Gastroesophageal sphincter (tissue), 4 donors: ENCODE results near the gene ITPRIPL2. TPM values are rescaled to one million over a fixed set of nuclear protein-coding genes. Genes with fewer than 3 reads are reported as not detected.
A peak's percentile ranks its signal among the peaks of the same experiment; 100 is the strongest.

Experiments used
- ATAC-seq: fragments of 150-250 bp; one replicate; pipeline ENCODE4 v1.9.1; 2016; ENCODE audit warnings: mild to moderate bottlenecking, moderate library complexity
- H3K27ac ChIP-seq, 4 donors: fragments of 200-600 bp; sonication (generic) in 3 of 4; 1 replicate in 3 of 4; 2 replicates in 1 of 4; pipeline ENCODE4 v1.5.1; 2016 to 2019
- H3K27me3 ChIP-seq: fragments of 200-600 bp; sonication (generic); one replicate; pipeline ENCODE4 v1.5.1; 2019
- H3K36me3 ChIP-seq, 2 donors: fragments of 200-600 bp; sonication (generic); one replicate each; pipeline ENCODE4 v1.5.1; 2019; ENCODE audit warnings: control low read depth in 1 of 2
- H3K4me1 ChIP-seq, 3 donors: fragments of 200-600 bp; sonication (generic); 1 replicate in 2 of 3; 2 replicates in 1 of 3; pipeline ENCODE4 v1.5.1; 2016 to 2019; ENCODE audit warnings: control low read depth in 2 of 3
- H3K4me3 ChIP-seq, 2 donors: fragments of 200-600 bp; sonication (generic); one replicate each; pipeline ENCODE4 v1.5.1; 2019; ENCODE audit warnings: mild to moderate bottlenecking in 1 of 2, moderate library complexity in 1 of 2
- H3K9me3 ChIP-seq, 3 donors: fragments of 200-600 bp; sonication (generic); one replicate each; pipeline ENCODE4 v1.5.1; 2017 to 2019; ENCODE audit warnings: control low read depth in 2 of 3
- CTCF ChIP-seq, 4 experiments: fragments of 200-600 bp in 2 of 4; fragments of 450-650 bp in 2 of 4; sonication (generic) in 1 of 4; IDR thresholded peaks; one replicate each; pipeline ENCODE4 v1.5.1; 2017 to 2019; ENCODE audit warnings: antibody characterized with exemption in 4 of 4, mild to moderate bottlenecking in 2 of 4, moderate library complexity in 2 of 4
- EP300 ChIP-seq: sonication (generic); formaldehyde crosslinking; IDR thresholded peaks from one replicate; pipeline ENCODE4 v1.6.1; 2017; ENCODE audit warnings: antibody characterized with exemption, mild to moderate bottlenecking
- POLR2A ChIP-seq, 2 donors: fragments of 450-650 bp; IDR thresholded peaks; one replicate each; pipeline ENCODE4 v1.6.1; 2017; ENCODE audit warnings: antibody characterized with exemption in 2 of 2, mild to moderate bottlenecking in 2 of 2, moderate library complexity in 1 of 2
- POLR2AphosphoS5 ChIP-seq: sonication (generic); formaldehyde crosslinking; IDR thresholded peaks from one replicate; pipeline ENCODE4 v1.6.1; 2017; ENCODE audit warnings: antibody characterized with exemption
- WGBS, 2 donors: methylation state at CpG; one replicate each; pipeline ENCODE4 v1.1.5; 2018; ENCODE audit warnings: low coverage in 1 of 2; 5-methylcytosine and 5-hydroxymethylcytosine counted together
- total RNA-seq, 4 donors: library from RNA; depleted of rRNA; stranded (reverse); fragments of >200 nt; gene quantifications; one replicate each; pipeline ENCODE4 v1.1.0, GENCODE V29; 2016

Gene ITPRIPL2
- total RNA-seq, 4 donors from 2014 or later: 53.9 to 115 (median 69.2) TPM

- Histone ChIP-seq H3K27me3 (no peaks in the 10 kb centered on the region), H3K9me3 (no peaks in the 10 kb centered on the region), H3K4me3 (peak overlapping the region in 1 of 2 donors; percentile 42), H3K4me1 (peaks cover 7 to 81% (median 33%) of the 10 kb centered on the region in 3 donors), H3K36me3 (peaks cover 0 to 31% of the 10 kb centered on the region in 2 donors), H3K27ac (peak overlapping the region; percentile 27 to 96 (median 74))
- ATAC-seq: no peak
- TF ChIP-seq POLR2A (IDR thresholded peaks at IDR 0.05) (no peak), POLR2AphosphoS5 (peak; percentile 21), CTCF (IDR thresholded peaks at IDR 0.05) (no peak), EP300 (no peak)
- WGBS, 2 donors: 34 to 48% methylated on average over 5 of the region's 5 CpGs
These were observed 5.8 kb downstream of the ITPRIPL2 start for GRCh38 chr16:19119564-19119963.

- peaks cover 0 to 40% (median 3%) of the 10 kb centered on the region in 3 donors for H3K4me1 ChIP-seq
- TF ChIP-seq POLR2A (IDR thresholded peaks at IDR 0.05) (no peak), CTCF (IDR thresholded peaks at IDR 0.05) (no peak), POLR2AphosphoS5 (no peak), EP300 (no peak)
- H3K36me3 ChIP-seq: peaks cover 0 to 16% of the 10 kb centered on the region in 2 donors
- 87 to 92% methylated on average over 2 to 3 of the region's 6 CpGs for WGBS, 2 donors
- no peak overlapping the region for H3K27ac ChIP-seq
- ATAC-seq: no peak
- peaks cover 0 to 4% (median 0%) of the 10 kb centered on the region in 3 donors for H3K9me3 ChIP-seq
- H3K27me3 ChIP-seq: no peaks in the 10 kb centered on the region
- H3K4me3 ChIP-seq: no peak overlapping the region
These were observed 9.9 kb downstream of the ITPRIPL2 start for GRCh38 chr16:19123535-19124178.

- TF ChIP-seq EP300 (no peak), CTCF (IDR thresholded peaks at IDR 0.05) (no peak), POLR2AphosphoS5 (no peak)
- Histone ChIP-seq H3K4me1 (peaks cover 0 to 31% (median 6%) of the 10 kb centered on the region in 3 donors), H3K9me3 (peaks cover 0 to 4% (median 0%) of the 10 kb centered on the region in 3 donors), H3K27ac (no peak overlapping the region), H3K4me3 (no peak overlapping the region), H3K36me3 (peaks cover 0 to 8% of the 10 kb centered on the region in 2 donors), H3K27me3 (no peaks in the 10 kb centered on the region)
- no peak for ATAC-seq
These were observed 12.5 kb downstream of the ITPRIPL2 start for GRCh38 chr16:19126300-19126699.

- H3K36me3 ChIP-seq: no peaks in the 10 kb centered on the region
- no peak overlapping the region for H3K4me3 ChIP-seq
- H3K4me1 ChIP-seq: peaks cover 0 to 31% (median 13%) of the 10 kb centered on the region in 3 donors
- H3K9me3 ChIP-seq: peaks cover 0 to 4% (median 0%) of the 10 kb centered on the region in 3 donors
- H3K27ac ChIP-seq: no peak overlapping the region
- no peaks in the 10 kb centered on the region for H3K27me3 ChIP-seq
- 77 to 95% methylated on average over 3 of the region's 3 CpGs for WGBS, 2 donors
- TF ChIP-seq EP300: no peak
- TF ChIP-seq CTCF (IDR thresholded peaks at IDR 0.05): no peak
- TF ChIP-seq POLR2A (IDR thresholded peaks at IDR 0.05): no peak
- no peak for TF ChIP-seq POLR2AphosphoS5
- no peak for ATAC-seq
These were observed 13.4 kb downstream of the ITPRIPL2 start for GRCh38 chr16:19127205-19127604.

GRCh38 chr16:19127674-19128131 lies 13.9 kb downstream of the ITPRIPL2 start:
- H3K9me3 ChIP-seq: peaks cover 0 to 4% (median 0%) of the 10 kb centered on the region in 3 donors
- no peaks in the 10 kb centered on the region for H3K27me3 ChIP-seq
- TF ChIP-seq POLR2AphosphoS5: no peak
- peaks cover 0 to 34% (median 16%) of the 10 kb centered on the region in 3 donors for H3K4me1 ChIP-seq
- H3K27ac ChIP-seq: no peak overlapping the region
- WGBS, 2 donors: 60 to 77% methylated on average over 3 of the region's 3 CpGs
- no peak for ATAC-seq
- H3K36me3 ChIP-seq: no peaks in the 10 kb centered on the region
- H3K4me3 ChIP-seq: no peak overlapping the region
